PC-9 (cell line): Measurements from ENCODE around the gene ERI3. TPM values are rescaled to one million over a fixed set of nuclear protein-coding genes. Genes with fewer than 3 reads are reported as not detected.
A peak's percentile ranks its signal among the peaks of the same experiment; 100 is the strongest.

Source experiments
- BruUV-seq: library from RNA; stranded (reverse); fragments of 400-500 nt; replicated peaks from 2 replicates; lab custom pipeline; 2021; lab: Mats Ljungman, UMichigan
- CTCF ChIA-PET: fragments of 300-600 bp; sonication (Branson Sonifier 250); formaldehyde crosslinking; loops from one replicate; lab custom pipeline; 2022; ENCODE audit warnings: antibody characterized with exemption; lab: Charles Lee
- POLR2A ChIA-PET: fragments of 300-600 bp; sonication (Branson Sonifier 250); formaldehyde crosslinking; loops from one replicate; lab custom pipeline; 2022; ENCODE audit warnings: antibody characterized with exemption; ENCODE audit not compliant: unreplicated experiment; lab: Charles Lee
- DNase-seq, 2 experiments: peaks; one replicate each; pipeline versions ENCODE4 v3.0.0 to v3.0.0-alpha.2; 2015 to 2022; ENCODE audit warnings: mixed read lengths in 1 of 2
- H2AFZ ChIP-seq: fragments of 200-600 bp; sonication (generic); 2 replicates; pipeline ENCODE4 v1.8.1; 2017; ENCODE audit warnings: antibody characterized with exemption
- H3F3A ChIP-seq: fragments of 200-600 bp; sonication (generic); 2 replicates; pipeline ENCODE4 v1.8.1; 2017; ENCODE audit warnings: antibody characterized with exemption, mild to moderate bottlenecking, low read depth; ENCODE audit not compliant: insufficient read depth
- H3K27ac ChIP-seq: fragments of 200-600 bp; sonication (generic); 2 replicates; pipeline ENCODE4 v1.6.1; 2016; ENCODE audit warnings: mixed run types
- H3K27me3 ChIP-seq: fragments of 200-600 bp; sonication (generic); 2 replicates; pipeline ENCODE4 v1.6.1; 2016; ENCODE audit warnings: low read depth, mixed run types; ENCODE audit not compliant: insufficient read depth
- H3K36me3 ChIP-seq: fragments of 200-600 bp; sonication (generic); 2 replicates; pipeline ENCODE4 v1.6.1; 2016; ENCODE audit warnings: low read depth, mixed run types
- H3K4me1 ChIP-seq: fragments of 200-600 bp; sonication (generic); replicated peaks from 2 replicates; pipeline ENCODE4 v1.6.1; 2016; ENCODE audit warnings: mixed run types; ENCODE audit not compliant: insufficient read depth
- H3K4me2 ChIP-seq: fragments of 200-600 bp; sonication (generic); 2 replicates; pipeline ENCODE4 v1.6.1; 2017; ENCODE audit warnings: mixed run types
- H3K4me3 ChIP-seq: fragments of 200-600 bp; sonication (generic); 2 replicates; pipeline ENCODE4 v1.6.1; 2016; ENCODE audit warnings: mixed run types
- H3K79me2 ChIP-seq: fragments of 200-600 bp; sonication (generic); 2 replicates; pipeline ENCODE4 v1.6.1; 2017; ENCODE audit warnings: low read depth, mixed run types
- H3K9me2 ChIP-seq: fragments of 200-600 bp; sonication (generic); 2 replicates; pipeline ENCODE4 v1.8.1; 2017; ENCODE audit warnings: mild to moderate bottlenecking; ENCODE audit not compliant: insufficient read depth
- H3K9me3 ChIP-seq: fragments of 200-600 bp; sonication (generic); 2 replicates; pipeline ENCODE4 v1.8.1; 2016; ENCODE audit warnings: low read depth; ENCODE audit not compliant: insufficient read depth
- H4K20me1 ChIP-seq: fragments of 200-600 bp; sonication (generic); 2 replicates; pipeline ENCODE4 v1.8.1; 2017; ENCODE audit not compliant: insufficient read depth
- EZH2 ChIP-seq: fragments of 200-600 bp; sonication (generic); IDR thresholded peaks from 2 replicates; pipeline ENCODE4 v1.8.0; 2017; ENCODE audit warnings: antibody characterized with exemption, low read depth
- intact Hi-C: fragments of 100-400 bp; cut with micrococcal nuclease; formaldehyde crosslinking; loops from one replicate; pipeline ENCODE4 v1.10.0; 2022; ENCODE audit not compliant: unreplicated experiment
- total RNA-seq: library from RNA; stranded (reverse); gene quantifications from 2 replicates; pipeline ENCODE4 v1.2.3, GENCODE V29; 2021
- TF ChIP-seq, protein P1 (sequence below): fragments of 200-600 bp; sonication (generic); conservative IDR thresholded peaks from 2 replicates; pipeline ENCODE4 v1.6.1; 2017; ENCODE audit warnings: mixed run types, antibody characterized with exemption, mild to moderate bottlenecking, moderate library complexity

The ERI3 gene
- total RNA-seq, 1 experiment from 2014 or later = 120 TPM

GRCh38 chr1:44326024-44326701 lies 28.9 kb downstream of the ERI3 start:
- Histone ChIP-seq H3K9me3 (no peaks in the 10 kb centered on the region), H3F3A (peaks cover 40% of the 10 kb centered on the region), H3K27ac (peak overlapping the region; percentile 72), H3K4me3 (no peak overlapping the region), H3K27me3 (no peaks in the 10 kb centered on the region), H4K20me1 (peaks cover 20% of the 10 kb centered on the region; the same call in 1 of the 2 replicates), H3K4me1 (peaks cover 45% of the 10 kb centered on the region), H3K9me2 (no peaks in the 10 kb centered on the region), H3K4me2 (peak overlapping the region; percentile 52), H3K79me2 (peaks cover 33% of the 10 kb centered on the region), H3K36me3 (peaks cover 13% of the 10 kb centered on the region; the same call in 1 of the 2 replicates), H2AFZ (no peak overlapping the region)
- intact Hi-C loops = loop anchor here (5.0 kb wide), 4 partner anchors 226 to 294 kb away; partner anchors contain the start of gene SLC6A9
- ChIA-PET CTCF (interaction anchor here (0.6 kb wide), 2 partner anchors 11 to 228 kb away, joined by 3 to 4 read pairs; no protein-coding TSS in a partner anchor), POLR2A (interaction anchor here (0.6 kb wide), 1 partner anchor 295 kb away, joined by 4 read pairs; the partner anchor contains the start of gene SLC6A9)
- BruUV-seq = no TSS peak
- TF ChIP-seq, protein P1, sequence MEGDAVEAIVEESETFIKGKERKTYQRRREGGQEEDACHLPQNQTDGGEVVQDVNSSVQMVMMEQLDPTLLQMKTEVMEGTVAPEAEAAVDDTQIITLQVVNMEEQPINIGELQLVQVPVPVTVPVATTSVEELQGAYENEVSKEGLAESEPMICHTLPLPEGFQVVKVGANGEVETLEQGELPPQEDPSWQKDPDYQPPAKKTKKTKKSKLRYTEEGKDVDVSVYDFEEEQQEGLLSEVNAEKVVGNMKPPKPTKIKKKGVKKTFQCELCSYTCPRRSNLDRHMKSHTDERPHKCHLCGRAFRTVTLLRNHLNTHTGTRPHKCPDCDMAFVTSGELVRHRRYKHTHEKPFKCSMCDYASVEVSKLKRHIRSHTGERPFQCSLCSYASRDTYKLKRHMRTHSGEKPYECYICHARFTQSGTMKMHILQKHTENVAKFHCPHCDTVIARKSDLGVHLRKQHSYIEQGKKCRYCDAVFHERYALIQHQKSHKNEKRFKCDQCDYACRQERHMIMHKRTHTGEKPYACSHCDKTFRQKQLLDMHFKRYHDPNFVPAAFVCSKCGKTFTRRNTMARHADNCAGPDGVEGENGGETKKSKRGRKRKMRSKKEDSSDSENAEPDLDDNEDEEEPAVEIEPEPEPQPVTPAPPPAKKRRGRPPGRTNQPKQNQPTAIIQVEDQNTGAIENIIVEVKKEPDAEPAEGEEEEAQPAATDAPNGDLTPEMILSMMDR = no peak
- TF ChIP-seq EZH2 = no peak
- DNase-seq = no peak

DNA sequence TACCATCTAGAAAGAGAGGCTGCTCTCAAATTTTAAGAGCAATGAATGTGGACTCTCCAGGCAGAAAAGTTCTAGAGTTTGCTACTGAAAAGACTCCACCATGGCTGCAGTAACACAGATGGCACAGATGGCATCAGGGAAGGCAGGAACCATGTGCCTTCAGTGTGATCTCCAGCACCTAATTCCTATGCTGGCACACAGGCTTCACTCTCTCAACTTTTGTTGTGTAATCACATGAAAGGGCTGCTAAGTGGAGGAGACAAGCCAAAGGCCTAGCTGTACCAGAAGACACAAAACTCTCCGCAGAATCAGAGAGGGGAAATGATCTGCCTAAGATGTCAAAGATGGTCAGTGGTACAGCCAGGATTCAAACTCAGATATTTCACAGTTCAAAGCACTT lies 31.1 kb downstream of the ERI3 start:
- Histone ChIP-seq H3K36me3 (peaks cover 12% of the 10 kb centered on the region; the same call in 1 of the 2 replicates), H3F3A (peaks cover 23% of the 10 kb centered on the region), H3K9me3 (no peaks in the 10 kb centered on the region), H3K79me2 (peaks cover 26% of the 10 kb centered on the region), H3K4me1 (peaks cover 32% of the 10 kb centered on the region), H3K27ac (no peak overlapping the region), H3K4me3 (no peak overlapping the region), H4K20me1 (peaks cover 15% of the 10 kb centered on the region; the same call in 1 of the 2 replicates), H2AFZ (no peak overlapping the region), H3K4me2 (no peak overlapping the region), H3K27me3 (no peaks in the 10 kb centered on the region), H3K9me2 (no peaks in the 10 kb centered on the region)
- intact Hi-C loops = no loop called here
- BruUV-seq = no TSS peak
- no peak for DNase-seq
- TF ChIP-seq EZH2 = no peak
- TF ChIP-seq, protein P1 = no peak
- ChIA-PET CTCF (no interaction called here), POLR2A (no interaction called here)

- no TSS peak for BruUV-seq
- intact Hi-C loops = no loop called here
Observed at GRCh38 chr1:44322367-44322766, 32.7 kb downstream of the ERI3 start.

More at GRCh38 chr1:44322367-44322766, 32.7 kb downstream of the ERI3 start:
- Histone ChIP-seq H3K9me2 (no peaks in the 10 kb centered on the region), H3K4me2 (no peak overlapping the region), H4K20me1 (peaks cover 11% of the 10 kb centered on the region), H3K9me3 (no peaks in the 10 kb centered on the region), H3K27ac (no peak overlapping the region), H3K79me2 (peaks cover 26% of the 10 kb centered on the region), H3K36me3 (peaks cover 19% of the 10 kb centered on the region), H2AFZ (no peak overlapping the region), H3K27me3 (no peaks in the 10 kb centered on the region), H3K4me1 (peaks cover 20% of the 10 kb centered on the region), H3K4me3 (no peak overlapping the region), H3F3A (peaks cover 17% of the 10 kb centered on the region)
- ChIA-PET CTCF (interaction anchor here (0.6 to 0.7 kb wide), 2 partner anchors 65 to 211 kb away, joined by 3 to 13 read pairs; no protein-coding TSS in a partner anchor), POLR2A (interaction anchor here (0.7 kb wide), 1 partner anchor 276 kb away, joined by 7 read pairs; no protein-coding TSS in a partner anchor)
- TF ChIP-seq, protein P1 = no peak
- no peak for TF ChIP-seq EZH2
- DNase-seq = no peak
